HG02759 (cell line): ENCODE results near the gene DYSF.

Experiments
- ATAC-seq: cut with Tn5 transposase; IDR thresholded peaks from one replicate; pipeline ENCODE4 v1.9.1; 2021; ENCODE audit warnings: mild to moderate bottlenecking, moderate library complexity; ENCODE audit not compliant: unreplicated experiment

Gene DYSF

DNA sequence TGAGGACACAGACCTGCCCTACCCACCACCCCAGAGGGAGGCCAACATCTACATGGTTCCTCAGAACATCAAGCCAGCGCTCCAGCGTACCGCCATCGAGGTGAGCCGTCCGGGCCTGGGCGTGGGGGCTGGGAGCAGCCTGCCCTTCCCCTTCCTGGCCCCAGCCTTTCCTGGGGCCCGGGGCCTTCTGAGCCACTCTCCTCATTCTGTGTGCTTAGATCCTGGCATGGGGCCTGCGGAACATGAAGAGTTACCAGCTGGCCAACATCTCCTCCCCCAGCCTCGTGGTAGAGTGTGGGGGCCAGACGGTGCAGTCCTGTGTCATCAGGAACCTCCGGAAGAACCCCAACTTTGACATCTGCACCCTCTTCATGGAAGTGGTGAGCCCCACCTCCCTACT lies 157.9 kb downstream of the DYSF start:
- no peak for ATAC-seq

DNA sequence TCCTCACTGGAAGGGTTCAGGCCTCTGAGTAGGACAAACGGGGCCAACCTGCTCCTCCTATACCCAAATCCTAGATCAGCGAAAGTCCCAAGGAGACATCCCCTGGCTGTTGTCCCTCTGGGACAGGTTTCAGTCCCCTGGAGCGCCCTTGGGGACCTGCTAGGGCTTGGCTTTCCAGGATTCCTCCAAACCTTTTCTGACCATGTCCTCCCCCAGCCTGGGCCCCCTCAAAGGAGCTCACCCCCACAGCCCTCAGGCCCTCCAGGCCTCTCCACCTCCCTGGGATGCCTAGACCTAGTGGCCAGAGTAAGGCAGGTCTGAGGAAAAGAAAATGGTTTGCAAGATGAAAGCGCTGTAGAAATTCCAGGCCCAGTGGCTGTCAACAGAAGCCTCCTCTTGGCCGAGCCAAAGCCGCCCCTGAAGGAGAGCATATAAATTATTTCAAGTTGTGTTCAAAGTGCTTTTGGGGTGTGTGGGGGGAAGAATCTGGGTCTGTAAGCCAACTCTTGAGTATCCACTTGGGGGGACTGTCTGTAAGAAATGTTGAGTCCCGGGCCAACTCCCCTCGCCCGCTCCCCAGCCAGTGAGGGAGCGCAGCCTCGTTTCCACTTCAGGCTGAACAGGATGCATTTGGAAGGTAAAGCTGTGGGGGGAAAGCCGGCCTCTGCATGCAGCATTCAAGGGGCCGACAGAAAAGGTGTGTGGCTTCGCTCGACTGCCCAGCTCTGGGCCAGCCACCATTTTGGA lies 158.6 kb downstream of the DYSF start:
- ATAC-seq, result no peak

DNA sequence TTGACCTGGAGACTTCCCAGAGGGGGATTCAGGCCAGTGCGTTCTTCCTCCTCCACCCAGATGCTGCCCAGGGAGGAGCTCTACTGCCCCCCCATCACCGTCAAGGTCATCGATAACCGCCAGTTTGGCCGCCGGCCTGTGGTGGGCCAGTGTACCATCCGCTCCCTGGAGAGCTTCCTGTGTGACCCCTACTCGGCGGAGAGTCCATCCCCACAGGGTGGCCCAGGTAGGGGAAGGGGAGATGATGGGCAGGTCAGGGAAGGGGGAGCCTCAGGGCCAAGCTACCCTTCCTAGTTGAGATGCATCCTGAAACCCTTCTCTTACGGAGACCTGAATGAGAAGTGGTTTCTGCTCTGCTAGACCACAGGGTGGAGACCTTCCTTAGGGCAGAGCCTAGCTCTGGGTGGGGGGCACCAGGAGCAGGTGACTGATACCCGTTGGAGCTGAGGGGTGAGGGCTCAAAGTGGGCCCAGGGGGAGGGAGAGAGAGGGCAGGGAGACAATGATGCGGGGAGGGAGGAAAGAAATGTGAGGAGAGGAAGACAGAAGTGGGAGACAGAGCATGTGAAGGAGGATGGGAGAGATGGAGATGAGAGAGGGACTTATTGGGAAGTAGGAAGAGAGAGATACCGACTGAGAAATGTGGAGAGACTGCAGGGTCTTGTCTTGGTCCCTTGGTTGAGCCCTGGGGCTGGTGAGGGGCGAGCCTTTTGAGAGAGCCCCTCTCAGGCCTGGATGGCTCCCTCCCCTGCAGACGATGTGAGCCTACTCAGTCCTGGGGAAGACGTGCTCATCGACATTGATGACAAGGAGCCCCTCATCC lies 159.4 kb downstream of the DYSF start:
- no peak for ATAC-seq

DNA sequence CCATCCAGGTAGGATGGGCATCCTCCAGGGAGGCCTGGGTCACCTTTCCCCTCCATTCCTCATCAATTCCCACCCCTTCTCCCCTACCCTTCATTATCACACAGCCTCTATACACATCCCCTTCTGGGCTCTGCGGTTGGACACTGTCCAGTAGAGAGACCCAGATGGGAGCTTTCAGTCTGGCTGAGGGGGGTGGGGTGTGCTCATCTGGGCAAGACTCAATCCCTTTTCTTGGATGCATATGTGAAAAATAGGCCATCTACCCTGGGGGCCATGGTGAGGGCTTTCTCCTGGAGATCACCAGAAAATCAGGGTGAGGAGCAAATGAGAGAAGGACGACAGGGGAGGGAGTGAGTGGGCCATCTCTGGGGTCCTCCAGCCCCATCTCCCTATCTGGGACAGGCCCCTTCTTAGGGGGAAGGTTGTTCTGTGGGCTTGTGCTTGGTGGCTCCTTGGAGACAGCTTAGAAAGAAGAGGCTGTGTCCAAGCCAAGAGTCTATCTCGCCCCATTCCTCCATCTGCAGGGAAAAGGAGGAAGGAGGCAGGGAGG lies 160.1 kb downstream of the DYSF start:
- no peak for ATAC-seq

DNA sequence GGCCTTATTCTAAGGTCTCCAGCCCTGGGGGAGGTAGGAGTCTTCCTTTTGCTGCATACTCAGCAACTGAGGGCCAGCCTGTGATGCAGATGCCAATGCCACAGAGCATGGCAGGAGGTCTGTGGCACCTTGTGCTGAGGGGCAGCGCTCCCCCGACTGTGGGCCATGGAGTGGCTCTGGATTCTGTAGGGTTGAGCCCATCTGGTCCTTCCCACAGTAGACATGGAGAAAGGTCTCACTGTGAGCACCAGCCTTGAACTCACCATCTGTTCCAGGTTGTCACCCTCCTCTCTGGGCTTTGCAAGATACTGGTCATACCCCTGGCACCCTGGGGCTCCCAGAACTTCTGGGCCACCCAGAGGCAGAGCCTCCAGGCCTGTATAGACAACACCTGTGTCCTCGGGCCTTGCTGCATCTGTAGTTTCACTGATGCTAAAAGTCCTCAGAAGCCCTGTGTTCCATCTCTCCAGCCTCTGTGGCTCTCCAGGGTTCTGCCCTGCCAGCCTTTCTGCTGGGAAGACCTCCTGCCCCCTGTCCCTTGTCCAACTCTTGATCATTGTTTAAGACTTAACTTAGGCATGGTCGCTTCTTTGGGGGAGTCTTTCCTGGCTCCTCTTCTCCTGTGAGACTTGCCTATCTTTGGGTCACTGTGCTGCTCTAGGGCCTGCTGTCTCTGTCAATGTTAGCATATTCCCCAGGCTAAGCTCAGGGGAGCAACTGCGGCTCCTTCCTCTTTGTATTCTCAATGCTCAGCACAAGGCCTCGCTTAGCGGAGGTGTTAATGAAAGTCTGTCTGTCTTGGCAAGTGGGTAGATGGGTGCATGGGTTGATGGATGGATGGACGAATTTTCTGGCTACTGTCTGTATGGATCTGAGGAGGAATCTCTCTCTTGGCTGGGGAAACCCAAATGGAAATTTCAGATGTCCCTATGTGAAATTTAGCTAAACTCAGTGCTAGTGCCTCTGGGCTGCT lies 160.9 kb downstream of the DYSF start:
- ATAC-seq, result no peak

DNA sequence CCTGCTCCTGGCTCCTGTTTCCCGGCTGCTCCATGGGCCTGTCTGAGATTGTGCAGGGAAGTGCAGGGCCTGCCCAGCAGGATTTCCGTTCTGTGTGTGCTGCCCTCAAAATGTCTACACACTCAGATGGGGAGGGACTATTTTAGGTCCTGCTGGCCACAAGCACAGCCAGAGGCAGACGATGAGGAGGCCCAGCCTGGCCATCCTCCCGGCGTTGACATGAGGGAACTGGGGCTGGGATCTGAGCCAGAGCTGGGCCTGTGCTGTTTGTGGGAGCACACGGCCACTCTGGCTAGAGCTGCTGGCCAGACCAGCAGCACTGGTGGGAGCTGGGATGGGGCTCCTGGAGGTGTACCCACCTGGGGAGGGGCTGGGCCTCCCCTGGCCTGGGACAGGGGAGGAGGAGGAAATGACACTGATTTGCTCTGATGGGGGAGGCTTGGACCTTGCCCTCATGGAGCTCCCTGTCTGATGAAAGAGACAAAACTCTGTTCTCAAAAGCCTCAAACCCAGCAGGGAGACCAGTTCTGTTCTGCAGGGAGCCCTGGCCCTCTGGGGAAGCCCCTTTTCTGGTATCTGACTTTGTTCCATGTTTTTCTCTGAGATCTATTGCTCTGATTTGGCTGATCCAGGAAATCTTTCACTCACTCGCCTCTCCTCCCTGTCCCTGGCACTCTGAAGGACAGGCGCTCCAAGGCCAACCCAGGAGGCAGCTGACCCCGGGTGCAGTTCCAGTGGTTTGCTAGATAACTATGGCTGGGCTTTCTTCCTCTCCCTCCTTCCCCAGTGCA lies 161.8 kb downstream of the DYSF start:
- ATAC-seq, result no peak

DNA sequence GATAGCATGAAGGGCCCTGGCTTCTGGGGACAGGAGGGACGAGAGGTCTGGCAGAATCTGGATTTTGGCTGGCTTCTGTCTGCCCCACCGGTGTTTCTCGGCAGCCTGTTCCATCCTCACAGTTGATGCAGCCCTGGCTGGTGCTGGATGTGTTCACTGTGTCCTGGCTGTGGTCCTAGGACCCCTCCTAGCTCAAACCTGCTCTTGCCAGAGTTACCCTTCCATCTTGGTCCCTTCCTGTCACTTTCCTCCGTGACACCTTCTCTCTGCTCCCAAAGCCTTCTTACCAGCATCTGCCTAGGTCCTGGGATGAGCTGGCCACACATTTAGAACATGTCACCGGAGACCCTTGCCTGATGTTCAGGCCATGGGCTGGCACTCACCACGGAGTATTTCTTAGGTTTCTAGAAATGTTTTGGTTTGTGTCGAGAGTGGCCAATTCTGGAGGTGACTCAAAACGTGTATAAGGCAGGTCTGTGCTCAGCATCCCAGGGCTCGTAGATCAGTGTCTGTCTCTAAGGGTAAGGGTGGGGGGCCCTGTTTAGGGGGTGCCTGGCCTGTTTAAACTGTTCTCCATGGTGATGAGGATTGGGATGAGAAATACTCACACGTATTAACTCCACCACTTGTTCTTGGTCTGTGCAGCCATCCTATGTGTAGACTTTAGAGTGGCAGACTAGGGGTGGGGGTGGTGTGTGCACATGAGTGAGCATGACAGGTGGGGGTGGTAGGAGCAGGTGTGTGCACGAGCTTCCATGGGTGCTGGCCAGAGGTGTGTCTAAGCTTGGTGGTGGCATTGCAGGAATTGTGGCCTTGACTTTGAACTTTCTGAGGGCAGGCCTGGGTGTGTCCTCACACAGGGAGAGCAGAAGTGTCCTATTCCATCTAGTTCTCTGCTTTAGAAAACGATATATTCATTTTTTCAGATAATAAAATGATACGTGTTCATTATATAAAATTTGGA lies 162.7 kb downstream of the DYSF start:
- no peak for ATAC-seq

DNA sequence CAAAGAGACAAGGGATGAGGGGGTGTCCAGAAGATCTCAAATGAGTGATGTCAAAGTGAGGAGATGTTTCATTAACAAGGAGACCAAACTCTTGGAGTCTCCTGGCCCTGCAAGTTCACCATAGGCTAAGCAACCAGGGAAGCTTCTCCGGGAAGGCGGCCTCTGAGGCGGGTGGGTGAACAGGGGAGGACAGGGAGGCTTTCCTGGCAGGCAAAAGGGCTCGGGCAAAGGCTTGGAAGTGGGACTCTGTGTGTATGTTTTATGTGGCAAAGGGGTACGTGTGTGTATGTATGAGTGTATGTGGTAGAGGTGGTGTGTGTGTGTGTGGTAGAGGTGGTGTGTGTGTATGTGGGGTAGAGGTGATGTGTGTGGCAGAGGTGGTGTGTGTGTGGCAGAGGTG lies 163.9 kb downstream of the DYSF start:
- no peak for ATAC-seq

DNA sequence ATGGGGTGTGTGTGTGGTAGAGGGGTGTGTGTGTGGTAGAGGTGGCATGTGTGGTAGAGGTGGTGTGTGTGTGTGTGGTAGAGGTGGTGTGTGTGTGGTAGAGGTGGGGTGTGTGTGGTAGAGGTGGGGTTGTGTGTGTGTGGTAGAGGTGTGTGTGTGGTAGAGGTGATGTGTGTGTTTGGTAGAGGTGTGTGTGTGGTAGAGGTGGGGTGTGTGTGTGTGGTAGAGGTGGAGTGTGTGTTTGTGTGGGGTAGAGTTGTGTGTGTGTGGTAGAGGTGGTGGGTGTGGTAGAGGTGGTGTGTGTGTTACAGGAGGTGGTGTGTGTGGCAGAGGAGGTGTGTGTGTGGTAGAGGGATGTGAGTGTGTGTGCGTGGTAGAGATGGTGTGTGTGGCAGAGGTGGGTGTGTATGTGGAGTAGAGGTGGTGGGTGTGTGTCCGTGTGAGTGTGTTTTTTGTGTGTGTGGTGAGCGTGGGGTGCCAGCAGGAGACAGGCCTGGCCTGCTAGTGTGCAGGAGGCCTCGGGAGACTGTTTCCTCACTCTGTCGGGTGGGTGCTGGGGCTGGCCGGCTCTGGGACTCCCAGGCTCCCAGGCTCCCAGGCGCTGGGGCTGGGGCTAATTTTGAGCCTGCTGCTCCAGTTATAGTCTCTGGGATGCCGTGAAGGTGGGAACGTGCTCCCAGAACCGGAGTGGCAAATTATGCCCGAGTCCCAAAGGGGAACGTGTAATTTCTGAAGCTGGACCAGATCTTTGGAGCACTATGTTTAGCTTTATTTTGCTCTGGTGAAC lies 165.2 kb downstream of the DYSF start:
- ATAC-seq, result no peak

DNA sequence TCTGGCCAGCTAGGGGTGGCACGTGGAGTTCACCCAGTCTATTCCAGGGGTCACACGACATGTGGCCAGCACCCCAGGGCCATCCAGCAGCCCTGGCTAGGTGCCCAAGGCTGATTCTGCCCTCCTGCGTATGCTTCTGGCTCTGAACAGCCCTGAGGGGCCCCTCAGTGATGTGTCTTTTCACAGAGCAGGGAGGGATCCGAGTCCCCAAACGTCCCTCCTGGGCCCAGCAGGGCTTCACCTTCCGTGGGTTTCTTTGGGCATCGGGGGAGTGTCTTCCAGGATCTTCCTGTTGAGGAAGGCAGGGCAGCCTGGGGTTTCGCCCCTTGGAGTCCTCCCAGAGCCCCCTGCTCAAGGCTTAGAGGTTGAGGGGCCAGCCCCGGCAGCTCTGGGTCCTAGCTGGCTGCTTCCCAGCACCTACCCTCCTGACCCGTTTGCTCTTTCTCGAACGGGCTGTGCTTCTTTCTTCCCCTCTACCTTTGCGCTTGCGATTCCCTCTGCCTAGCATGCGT lies 165.9 kb downstream of the DYSF start:
- ATAC-seq, result no peak

DNA sequence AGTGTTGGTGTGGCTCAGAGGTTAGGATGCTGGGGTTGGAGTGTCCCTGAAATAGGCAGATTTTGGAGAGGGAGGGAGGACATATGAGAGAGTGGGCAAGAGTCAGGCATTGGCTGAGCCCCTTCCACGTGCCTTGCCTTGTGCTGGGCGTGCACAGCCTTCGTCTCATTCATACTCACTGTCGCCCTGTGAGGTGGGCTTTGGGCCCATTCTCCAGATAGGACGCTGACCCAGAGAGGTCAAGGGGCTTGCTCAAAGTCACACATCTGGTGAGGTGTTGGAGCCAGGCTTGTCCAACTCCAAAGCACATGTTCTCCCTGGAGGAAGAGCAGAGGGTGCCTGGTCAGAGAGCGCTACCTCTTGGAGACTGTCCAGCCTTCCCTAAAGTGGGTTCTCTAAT lies 166.8 kb downstream of the DYSF start:
- ATAC-seq, result no peak

DNA sequence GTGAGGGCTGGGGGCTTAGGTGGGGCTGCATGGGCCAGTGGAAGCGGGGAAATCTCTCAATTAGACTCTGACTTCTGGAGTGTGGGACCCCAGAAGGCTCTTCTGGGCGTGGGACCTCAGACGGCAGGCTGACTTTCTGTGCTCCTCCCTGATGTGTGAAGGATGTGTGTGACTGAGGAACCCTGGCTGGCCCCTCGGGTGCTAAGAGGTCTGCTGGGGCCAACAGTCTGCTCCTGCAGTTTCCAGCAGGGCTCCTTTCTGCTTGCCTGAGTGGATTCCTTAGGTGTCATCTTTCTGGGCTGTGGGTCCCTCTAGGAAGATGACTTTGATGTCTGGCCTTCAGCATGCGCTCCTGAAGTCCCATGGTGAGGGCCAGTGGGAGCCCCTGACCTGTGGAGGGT lies 167.5 kb downstream of the DYSF start:
- no peak for ATAC-seq

DNA sequence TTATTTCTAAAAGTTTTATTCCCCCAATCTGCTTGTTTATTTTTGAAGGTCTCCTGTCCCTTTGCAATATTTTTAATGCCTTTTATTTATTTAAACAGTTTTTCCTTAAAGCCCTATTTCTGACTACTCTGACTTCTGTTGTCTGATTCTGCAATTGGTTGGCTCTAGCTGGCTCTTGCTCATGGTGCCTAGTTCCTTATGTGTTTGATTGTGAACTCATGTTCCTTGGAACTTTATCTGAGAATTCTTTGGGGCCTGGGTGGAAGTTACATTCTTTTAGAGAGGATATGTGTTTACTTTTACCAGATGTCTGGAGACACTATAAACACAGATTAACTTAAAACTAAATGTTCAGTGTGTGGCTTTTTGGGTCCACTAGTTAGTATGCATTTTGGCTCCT lies 175.9 kb downstream of the DYSF start:
- no peak for ATAC-seq

DNA sequence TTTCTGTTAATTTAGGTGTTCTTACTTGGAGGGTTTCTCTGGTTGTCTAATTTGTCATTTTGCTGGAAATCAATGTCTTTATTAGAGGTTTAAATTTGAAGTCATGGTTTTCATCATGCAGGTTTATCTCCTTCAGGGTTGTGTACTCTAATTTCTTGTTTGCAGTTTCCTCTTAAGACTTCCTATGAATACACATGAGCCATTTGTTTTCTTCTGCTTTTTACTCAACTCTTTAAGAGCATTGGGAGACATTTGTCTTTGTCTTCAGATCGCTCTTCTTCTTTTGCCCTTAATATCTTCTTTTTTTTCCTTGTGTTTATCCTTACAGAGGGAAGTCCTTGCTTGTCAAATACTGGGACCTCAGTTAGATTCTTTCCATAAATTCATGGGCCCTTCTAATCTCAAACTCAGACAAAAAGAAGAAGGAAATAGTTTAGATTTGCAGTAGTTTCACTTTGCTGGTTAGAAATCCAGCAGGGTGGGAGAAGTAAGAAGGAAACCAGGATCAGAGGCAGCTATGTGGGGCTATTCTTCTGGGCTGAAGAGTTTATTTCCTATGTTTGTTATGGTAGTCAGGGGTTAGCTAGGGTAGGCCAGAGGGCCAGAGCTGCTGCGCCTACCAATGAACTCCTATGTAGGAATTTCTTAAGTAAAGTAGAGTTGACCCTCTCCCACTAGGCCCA lies 176.6 kb downstream of the DYSF start:
- no peak for ATAC-seq

DNA sequence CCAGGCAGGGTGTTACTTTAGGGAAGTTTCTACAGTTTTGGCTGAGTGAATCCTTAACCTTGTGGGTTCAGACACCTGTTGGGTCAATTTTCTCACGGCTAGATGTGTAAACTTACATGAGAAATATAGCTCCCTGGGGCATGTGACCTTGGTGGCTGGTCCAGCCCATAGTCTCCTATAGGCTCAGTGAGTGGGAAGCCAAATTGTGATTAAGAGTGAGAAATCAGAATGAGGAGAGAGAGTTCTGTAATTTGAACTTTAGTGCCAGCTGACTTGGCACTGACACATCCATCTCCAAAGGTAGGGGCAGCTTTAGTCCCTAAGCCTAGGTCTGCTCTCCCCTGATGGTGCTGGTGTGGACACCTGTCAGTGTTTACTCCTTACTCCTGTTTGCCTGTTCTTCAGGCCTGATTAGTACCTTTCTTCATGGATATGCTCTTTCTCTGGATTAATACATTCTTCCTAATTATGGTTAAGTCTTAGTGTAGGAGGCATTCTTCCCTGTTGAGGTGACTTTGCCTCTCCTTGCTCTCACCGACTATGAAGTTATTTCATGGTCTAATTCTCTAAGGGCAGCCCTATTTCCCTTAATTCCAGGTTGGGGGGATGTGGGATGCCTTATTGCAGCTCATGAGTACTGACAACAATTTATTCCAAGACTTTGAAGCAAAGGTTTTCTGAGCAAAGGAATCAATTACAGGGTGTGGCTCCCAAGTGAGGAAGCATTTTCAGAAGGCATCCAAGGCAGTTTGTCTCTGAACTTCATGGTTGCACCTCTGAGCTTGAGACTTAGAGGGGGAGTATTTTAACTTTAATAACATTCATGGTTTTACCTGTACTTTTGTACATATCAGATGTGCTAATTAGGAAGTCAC lies 177.3 kb downstream of the DYSF start:
- ATAC-seq, result no peak

DNA sequence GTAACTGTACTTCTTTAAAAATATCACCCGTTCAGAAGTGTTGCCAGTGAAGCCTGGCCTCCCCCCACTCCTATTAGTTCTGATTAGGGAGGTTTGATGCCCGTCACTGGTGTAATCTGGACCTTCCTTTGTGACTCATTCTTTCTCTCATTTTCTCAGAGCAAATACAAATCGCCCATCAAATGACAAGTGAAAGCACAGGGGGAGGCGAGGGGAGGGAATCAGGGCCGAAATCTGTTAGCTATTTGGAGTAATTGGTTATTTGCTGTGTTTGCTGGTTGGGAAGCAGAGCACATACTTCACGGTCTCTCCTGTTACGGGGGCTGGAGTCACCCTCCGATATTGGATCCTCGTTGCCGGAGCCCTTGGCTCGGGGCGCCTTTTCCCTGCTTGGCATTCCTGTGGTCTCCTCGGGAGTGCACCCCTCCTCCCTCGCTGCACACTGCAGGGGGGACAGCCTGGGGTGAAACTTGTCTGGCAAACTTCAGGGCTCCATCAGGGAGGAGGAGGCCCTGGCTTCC lies 178.1 kb downstream of the DYSF start:
- no peak for ATAC-seq
